HFF-Myc (cell line): ENCODE results near the gene SPIRE1.

Experiments used
- DNase-seq: peaks from one replicate; pipeline ENCODE4 v3.0.0-alpha.2; 2011; ENCODE audit warnings: low read depth; ENCODE audit errors: extremely low read depth
- H3K4me3 ChIP-seq: replicated peaks from 2 replicates; pipeline ENCODE4 v1.5.1; 2011; ENCODE audit warnings: low read depth, mild to moderate bottlenecking, control low read depth, low read length
- TF ChIP-seq, protein P1 (sequence below): IDR thresholded peaks from 2 replicates; pipeline ENCODE4 v1.5.1; 2012; ENCODE audit warnings: mild to moderate bottlenecking, low read depth, low read length, control low read depth; ENCODE audit errors: missing control alignments

The SPIRE1 gene

DNA sequence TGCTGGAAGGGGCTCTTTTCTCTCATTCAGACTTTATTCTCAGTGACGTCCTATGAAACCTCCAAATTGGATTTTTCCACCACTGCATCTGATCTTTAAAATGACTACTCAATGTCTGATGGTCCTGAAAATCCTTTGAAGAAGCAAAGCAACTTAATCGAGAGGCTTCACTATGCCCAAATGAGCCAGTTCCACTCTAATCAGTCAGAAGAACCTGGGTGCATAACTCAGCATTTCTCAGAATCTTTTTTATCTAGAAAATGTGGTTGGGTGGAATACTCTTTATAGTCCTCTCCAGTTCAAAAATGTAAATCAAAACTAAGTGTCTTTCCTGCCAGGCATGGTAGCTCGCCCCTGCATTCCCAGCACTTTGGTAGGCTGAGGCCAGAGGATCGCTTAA is 189.5 kb downstream of the SPIRE1 start:
- DNase-seq = no peak

DNA sequence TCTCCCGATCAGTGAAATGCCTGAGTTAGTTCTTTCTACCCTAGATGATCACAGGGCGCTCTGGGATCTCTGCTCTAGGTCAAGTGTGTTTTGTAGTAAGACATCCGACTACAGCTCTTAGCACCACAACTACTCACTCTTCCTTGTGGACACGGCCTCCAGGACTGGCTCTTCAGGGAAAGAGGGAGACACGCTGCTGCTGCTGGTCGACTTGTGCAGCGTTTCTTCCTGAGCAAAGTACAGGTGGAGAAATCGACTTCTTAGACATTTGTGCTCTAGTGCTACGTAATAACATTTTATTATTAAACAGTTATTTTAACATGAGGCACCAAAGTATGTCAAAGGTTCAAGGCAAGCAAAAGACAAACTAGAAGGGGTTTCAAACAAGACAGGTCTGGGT is 193.2 kb downstream of the SPIRE1 start:
- no peak for DNase-seq
- no peak overlapping the region for H3K4me3 ChIP-seq
- TF ChIP-seq, protein P1, sequence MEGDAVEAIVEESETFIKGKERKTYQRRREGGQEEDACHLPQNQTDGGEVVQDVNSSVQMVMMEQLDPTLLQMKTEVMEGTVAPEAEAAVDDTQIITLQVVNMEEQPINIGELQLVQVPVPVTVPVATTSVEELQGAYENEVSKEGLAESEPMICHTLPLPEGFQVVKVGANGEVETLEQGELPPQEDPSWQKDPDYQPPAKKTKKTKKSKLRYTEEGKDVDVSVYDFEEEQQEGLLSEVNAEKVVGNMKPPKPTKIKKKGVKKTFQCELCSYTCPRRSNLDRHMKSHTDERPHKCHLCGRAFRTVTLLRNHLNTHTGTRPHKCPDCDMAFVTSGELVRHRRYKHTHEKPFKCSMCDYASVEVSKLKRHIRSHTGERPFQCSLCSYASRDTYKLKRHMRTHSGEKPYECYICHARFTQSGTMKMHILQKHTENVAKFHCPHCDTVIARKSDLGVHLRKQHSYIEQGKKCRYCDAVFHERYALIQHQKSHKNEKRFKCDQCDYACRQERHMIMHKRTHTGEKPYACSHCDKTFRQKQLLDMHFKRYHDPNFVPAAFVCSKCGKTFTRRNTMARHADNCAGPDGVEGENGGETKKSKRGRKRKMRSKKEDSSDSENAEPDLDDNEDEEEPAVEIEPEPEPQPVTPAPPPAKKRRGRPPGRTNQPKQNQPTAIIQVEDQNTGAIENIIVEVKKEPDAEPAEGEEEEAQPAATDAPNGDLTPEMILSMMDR = no peak

More for the DNA sequence above, 189.5 kb downstream of the SPIRE1 start:
- TF ChIP-seq, protein P1 = no peak
- H3K4me3 ChIP-seq = no peak overlapping the region

DNA sequence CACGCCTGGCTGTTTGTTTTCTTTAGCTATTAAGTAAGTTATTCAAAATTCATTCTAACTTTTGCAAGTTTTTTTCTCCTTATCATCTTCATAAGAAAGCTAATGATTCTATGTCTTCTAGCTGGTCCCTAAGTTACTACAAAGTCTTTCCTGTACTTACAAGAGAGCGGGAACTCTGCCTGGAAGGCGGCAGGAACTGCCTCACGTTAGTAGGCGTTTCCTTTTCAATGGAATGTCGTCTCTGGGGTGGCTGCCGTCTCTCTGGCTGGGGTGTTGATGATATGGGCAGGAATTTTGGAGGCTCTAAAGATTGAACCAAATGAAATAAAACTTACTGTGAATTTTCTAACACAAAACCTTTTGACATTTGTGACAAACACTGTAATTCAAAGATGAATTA is 194.7 kb downstream of the SPIRE1 start:
- TF ChIP-seq, protein P1 = no peak
- DNase-seq = no peak
- no peak overlapping the region for H3K4me3 ChIP-seq

DNA sequence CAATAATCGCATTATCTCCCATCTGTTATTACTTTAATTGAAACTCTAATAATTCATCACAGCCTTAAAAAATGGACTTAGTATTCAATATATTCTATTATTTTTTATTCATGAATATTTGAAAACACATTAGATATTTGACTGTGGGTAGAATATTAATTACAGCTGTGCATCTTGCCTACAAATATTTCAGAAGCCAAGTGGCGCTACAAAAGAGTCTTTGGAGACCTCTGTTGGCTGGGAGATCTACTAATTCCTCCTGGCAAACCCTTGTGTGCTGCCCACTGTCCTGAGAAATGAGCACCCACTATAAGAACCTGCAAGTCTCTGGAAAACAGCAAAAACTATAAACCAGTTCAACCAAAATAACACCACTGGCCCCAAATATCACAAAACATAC is 195.7 kb downstream of the SPIRE1 start:
- no peak for DNase-seq
- H3K4me3 ChIP-seq = no peak overlapping the region
- TF ChIP-seq, protein P1 = no peak

DNA sequence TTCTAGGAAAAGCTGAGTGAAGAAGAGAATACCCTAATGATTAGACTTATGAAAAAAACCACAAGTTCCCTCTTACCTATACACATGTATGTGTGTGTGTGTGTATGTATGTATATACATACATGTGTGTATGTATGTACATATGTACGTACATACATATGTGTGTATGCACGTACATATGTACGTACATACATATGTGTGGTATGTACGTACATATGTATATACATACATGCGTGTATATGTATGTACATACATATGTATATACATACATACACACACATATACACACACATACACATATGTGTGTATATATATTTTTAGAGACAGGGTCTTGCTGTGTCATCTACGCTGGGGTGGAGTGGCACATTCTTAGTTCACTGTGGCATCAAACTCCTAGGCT is 196.6 kb downstream of the SPIRE1 start:
- no peak for DNase-seq
- TF ChIP-seq, protein P1 = no peak
- no peak overlapping the region for H3K4me3 ChIP-seq

DNA sequence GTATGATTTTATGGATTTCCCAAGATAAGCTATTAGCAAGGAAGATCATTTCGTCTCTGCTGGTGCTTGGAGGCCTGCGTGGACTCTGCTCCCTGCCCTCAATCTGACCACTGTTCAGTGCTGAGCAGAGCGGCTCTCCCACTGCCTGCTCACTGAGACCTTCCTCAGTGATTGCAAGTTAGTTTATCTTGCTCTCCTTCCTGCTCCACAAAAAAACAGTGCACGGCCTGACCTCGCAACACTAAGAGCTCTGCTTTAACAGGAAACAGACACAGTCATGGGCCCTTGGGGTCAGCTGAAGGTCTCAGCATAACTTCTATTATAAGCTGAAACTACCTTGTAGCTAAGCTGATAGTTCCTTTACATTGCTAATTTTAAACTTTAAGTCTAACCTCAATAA is 197.0 kb downstream of the SPIRE1 start:
- TF ChIP-seq, protein P1 = no peak
- DNase-seq = no peak
- H3K4me3 ChIP-seq = no peak overlapping the region

DNA sequence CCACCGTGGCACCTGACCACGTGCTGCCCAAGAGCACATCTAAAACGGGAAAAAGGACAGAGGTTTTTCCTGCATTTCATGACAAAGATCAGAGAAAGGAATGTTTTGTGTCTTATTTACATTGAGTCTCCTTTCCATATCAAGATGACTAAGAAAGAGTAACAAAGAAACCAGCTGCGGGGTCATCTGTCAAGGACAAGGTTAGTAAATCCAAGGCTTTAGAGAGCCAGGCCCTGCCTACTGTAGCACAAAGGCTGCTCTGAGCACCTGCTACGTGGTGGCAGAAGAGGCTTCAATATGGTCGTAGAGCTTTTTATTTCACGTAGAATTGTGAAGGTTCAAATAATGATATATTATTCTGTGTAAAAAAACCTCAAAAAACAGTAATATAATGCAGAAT is 199.1 kb downstream of the SPIRE1 start:
- TF ChIP-seq, protein P1 = no peak
- no peak for DNase-seq
- no peak overlapping the region for H3K4me3 ChIP-seq
